Cerebellar cortex (tissue), 1 donor: ENCODE measurements around the gene TSC22D1.
"Not testable (repeated sequence)": the region's sequence is repeated elsewhere in the genome, so short reads cannot be mapped to it uniquely, and the experiment has no call there.

ENCODE experiments used
- DNase-seq: peaks from one replicate; pipeline ENCODE4 v3.0.0-alpha.2; 2015; ENCODE audit warnings: low spot score

Gene TSC22D1

GRCh38 chr13:44575741-44576350, at the start of gene TSC22D1:
Gene TSC22D1 (minus strand): TSS chr13:44576330. CDS start chr13:44576074, 256 bp downstream.
- peak; percentile 62 for DNase-seq

- no peak for DNase-seq
These were observed 46.6 kb upstream of the TSC22D1 start for GRCh38 chr13:44622708-44623107.

DNA sequence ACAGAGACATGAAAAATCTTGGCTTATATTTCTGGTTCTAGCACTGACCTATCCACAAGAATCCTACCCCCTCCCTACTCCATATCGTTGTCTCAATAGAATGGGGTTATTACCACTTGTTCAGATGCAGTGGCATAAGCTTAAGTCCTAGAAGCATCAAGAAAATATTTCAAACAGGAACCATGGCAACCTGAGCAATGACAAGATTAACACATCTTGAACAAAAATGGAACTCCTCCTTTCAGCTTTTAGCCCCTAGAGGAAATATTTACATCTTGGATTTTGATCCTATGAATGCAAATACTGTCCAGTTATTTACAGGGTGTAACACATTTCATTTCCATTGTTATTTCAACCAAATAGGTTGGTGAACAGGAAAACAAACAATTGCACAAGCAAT, 46.1 kb upstream of the TSC22D1 start:
- DNase-seq, result no peak

DNA sequence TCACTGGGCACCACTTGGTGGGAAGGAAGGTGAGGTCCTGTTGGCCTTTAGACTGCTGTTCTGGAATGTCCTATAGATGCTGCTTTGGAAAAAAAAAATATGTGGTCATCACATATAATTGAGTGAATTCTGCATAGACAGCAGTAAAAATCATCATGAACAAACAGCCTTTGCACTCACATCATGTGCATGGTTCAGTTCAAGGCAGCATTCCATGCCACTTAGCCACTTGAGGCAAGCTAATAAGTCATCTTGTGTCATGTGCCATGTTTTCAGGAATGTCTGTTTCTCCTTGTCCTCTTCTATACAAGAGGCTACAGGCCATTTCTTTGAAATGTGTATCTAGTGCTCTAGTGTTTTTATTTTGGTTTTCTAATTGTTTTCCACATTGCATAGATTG, 43.9 kb upstream of the TSC22D1 start:
- DNase-seq, result no peak

DNA sequence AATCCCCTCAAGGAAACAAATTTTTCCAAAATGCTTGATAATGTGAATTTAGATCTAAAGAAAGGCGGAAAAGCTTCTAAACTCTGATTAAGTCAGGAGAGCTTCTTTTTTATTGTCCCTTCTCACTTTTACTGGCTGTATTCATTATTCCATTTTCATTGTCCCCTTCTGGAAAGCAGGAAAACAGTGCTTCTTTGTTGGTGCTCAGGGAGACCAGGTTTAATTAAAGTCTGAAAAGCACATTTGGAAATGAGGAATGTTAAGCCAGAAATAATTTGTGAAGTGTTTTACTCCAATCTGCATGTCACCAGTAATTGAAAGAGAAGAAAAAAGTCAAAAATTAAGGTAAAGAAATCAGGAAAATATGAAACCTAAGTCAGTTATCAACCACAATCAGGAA, 43.5 kb upstream of the TSC22D1 start:
- no peak for DNase-seq

- DNase-seq, result no peak
These were observed 42.2 kb upstream of the TSC22D1 start for GRCh38 chr13:44618326-44618725.

GRCh38 chr13:44617648-44618047, 41.5 kb upstream of the TSC22D1 start:
- no peak for DNase-seq

GRCh38 chr13:44609137-44609536, 33.0 kb upstream of the TSC22D1 start:
- DNase-seq, result no peak

DNA sequence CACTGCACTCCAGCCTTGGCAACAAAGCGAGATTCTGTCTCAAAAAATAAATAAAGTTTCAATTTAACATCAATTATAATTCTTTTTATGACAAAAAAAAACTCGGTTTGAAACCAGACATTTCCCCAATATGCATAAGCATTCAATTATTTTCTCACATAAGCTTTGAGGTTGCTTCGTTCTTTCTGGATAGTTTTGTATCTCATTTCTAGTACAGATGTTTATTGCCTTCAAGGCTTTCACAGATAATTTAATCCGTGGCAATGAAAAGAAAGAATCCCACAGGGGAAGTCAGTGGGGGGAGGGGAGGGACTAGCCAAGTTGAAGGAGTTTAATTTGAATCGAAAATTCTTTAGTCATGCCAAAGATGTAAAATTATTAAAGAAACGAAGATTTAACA, 29.6 kb upstream of the TSC22D1 start:
- DNase-seq, result no peak

DNA sequence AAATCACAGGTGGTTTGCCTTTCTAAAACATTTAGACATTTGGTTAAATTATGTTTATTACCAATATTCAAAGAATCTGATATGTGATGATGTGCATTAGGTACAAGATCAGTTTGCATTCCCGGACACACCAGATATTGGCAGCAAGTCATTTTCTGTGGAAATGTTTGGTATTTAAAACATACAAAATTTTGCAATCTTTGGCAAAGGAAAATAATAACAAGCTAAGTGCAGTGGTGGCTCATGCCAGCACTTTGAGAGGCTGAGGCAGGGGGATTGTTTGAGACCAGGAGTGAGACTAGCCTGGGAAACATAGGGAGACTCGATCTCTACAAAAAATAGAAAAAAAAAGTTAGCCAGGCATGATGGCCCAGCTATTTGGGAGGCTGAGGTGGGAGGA, 29.1 kb upstream of the TSC22D1 start:
- DNase-seq, result no peak

GRCh38 chr13:44601586-44601985, 25.5 kb upstream of the TSC22D1 start:
- no peak for DNase-seq

GRCh38 chr13:44593861-44594592, 17.9 kb upstream of the TSC22D1 start:
- not testable (repeated sequence) for DNase-seq

- DNase-seq, result no peak
These were observed 16.2 kb upstream of the TSC22D1 start for GRCh38 chr13:44592216-44592847.

GRCh38 chr13:44591316-44591715, 15.2 kb upstream of the TSC22D1 start:
- DNase-seq, result no peak

DNA sequence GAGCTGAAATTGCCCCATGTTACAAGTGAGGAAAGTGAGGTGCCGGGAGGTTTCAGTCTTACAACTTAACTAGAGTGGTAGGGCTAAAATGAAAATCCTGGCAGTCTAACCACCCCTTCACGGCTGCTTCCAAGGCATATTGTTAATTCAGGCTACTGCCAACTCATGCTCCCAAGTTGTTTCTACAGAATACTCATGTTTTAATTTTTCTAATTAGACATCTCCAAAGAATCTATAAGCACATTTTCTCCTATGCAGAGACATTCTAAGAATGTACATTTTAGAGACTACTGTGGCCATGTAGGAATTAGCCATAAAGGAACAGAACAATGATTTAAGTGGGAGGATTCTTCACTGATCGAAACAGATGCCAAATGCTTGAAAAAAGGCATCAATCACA, 7.0 kb upstream of the TSC22D1 start:
- DNase-seq, result no peak

DNA sequence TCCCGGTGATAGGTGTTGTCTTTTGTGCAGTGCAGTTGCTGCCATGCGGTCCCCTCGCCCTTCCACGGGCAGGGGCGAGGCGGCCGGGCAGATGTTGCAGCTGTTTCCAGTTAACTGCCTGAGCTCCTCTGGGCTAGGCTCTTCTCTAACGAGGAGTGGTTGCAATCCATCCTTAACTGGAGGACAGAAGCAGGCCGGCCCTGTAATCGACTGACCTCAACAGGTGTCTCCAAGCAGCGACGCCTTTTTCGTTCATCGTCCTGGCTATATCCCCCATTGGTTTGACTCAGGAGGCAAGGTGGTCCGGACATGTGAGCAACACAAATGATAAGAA, 1.9 kb upstream of the TSC22D1 start:
- peak; percentile 44 for DNase-seq

GRCh38 chr13:44577236-44578066, 1.3 kb upstream of the TSC22D1 start:
- DNase-seq, result peak; percentile 96

DNA sequence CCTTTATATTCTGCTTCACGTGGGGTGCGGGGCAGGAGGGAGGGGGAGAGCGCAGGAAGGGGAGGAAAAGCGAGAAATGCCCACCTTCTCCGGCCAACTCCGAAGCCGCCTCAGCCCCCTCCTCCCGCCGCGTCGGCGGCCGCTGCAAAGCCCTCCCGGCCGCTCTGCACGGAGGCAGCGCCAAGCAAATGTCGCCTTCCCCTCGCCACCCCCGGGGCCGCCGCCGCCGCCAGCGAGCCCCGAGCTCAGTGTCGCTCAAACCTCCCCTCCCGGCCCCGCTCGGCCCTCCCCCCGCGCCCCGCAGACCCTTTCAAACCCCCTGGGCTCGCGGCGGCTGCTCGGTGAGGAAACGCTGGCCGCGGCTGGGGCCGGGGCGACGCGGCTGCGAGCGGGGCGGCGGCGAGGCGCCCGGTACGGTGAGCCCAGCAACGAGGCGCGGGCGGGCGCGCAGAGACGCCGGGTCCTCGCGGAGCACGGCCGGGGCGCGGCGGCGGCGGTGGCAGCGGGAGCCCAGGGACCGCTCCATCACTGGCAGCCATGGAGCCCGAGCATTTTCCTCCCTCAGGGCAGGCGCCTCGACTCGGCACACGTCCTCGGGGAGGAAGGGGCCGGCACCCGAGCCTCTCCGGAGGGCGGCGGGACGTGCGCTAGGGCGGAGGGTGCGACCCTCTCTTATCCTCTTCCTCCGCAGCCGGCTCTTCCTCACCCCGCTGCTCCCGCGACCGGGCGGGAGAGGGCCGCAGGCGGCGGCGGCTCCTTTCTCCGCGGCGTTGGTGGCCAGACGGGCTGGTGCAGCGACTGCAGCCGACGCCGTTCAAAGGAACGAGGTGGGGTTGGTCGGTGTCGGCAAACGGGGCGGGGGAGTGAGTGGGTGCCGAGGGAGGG, 463 bp upstream of the TSC22D1 start:
- no peak for DNase-seq

DNA sequence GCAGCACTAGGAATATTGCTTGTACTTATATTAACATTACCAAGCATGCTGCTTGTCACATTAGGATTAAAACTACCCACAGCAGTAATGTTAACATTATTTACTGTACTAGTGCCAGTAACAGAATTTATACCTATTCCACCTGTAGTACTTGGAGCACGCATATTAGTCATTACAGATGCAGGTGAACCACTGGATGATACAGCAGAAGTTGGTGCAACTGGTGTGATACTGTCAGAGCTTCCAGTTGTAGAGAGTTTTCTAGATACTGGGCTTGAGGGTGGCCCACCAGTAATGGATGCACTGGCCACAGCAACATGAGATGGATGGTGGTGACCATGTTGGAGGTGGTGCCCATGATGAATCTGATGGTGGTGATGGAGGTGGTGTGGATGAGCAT, 1.1 kb downstream of the TSC22D1 start:
- no peak for DNase-seq

DNA sequence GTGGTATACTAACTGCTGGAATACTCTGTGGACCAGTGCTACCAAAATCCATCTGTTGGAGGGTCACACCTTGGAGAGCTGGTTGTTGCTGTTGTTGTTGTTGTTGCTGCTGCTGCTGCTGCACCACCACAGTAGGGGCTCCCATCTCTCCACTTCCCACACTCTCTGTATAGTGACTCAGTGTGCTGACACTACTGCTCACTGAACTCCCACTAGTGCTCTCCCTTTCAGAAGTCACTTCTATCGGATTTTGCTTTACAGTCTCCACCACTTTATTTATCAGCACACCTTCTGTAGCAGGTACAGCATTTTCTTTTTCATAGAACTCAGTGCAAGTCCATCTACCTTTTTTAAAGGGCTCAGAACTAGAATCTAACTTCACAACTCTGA, 1.7 kb downstream of the TSC22D1 start:
- no peak for DNase-seq

- peak; percentile 70 for DNase-seq
These were observed 2.2 kb downstream of the TSC22D1 start for GRCh38 chr13:44573790-44574465.
